IMR-90 (cell line): Measurements from ENCODE around the gene TNPO2. TPM values are rescaled to one million over a fixed set of nuclear protein-coding genes. Genes with fewer than 3 reads are reported as not detected.

Source experiments
- ATAC-seq: fragments of 200-7000 bp; cut with Tn5 transposase; 2 replicates; pipeline ENCODE4 v1.9.1; 2020; ENCODE audit warnings: low read depth, mild to moderate bottlenecking, moderate library complexity
- BruUV-seq: library from RNA; stranded (reverse); fragments of 400-500 nt; replicated peaks from 2 replicates; lab custom pipeline; 2021; lab: Mats Ljungman, UMichigan
- CTCF ChIA-PET: fragments of 300-600 bp; formaldehyde crosslinking; extraction: SDS; loops from one replicate; lab custom pipeline; 2021; ENCODE audit warnings: antibody characterized with exemption; lab: Yijun Ruan, JAX
- POLR2A ChIA-PET: fragments of 300-600 bp; sonication (Branson Sonifier 250); formaldehyde crosslinking; loops from one replicate; lab custom pipeline; 2022; ENCODE audit warnings: antibody characterized with exemption; ENCODE audit not compliant: unreplicated experiment; lab: Charles Lee
- DNase-seq: peaks from one replicate; pipeline ENCODE4 v3.0.0; 2013
- H2AFZ ChIP-seq: replicated peaks from 2 replicates; pipeline ENCODE3; 2013; ENCODE audit warnings: low read length, mild to moderate bottlenecking; ENCODE audit not compliant: poor library complexity
- H2AK5ac ChIP-seq: 2 replicates; pipeline ENCODE4 v1.6.1; 2013; ENCODE audit warnings: low read depth, low read length, inconsistent platforms
- H2AK9ac ChIP-seq: replicated peaks from 2 replicates; pipeline ENCODE3; 2013; ENCODE audit warnings: mild to moderate bottlenecking, low read depth, low read length, moderate library complexity; ENCODE audit not compliant: poor library complexity
- H2BK120ac ChIP-seq: 2 replicates; pipeline ENCODE4 v1.6.1; 2013; ENCODE audit warnings: low read depth, low read length, inconsistent platforms
- H2BK15ac ChIP-seq: 3 replicates; pipeline ENCODE4 v1.6.1; 2013; ENCODE audit warnings: low read depth, low read length, inconsistent platforms
- H2BK20ac ChIP-seq: 2 replicates; pipeline ENCODE4 v1.6.1; 2013; ENCODE audit warnings: low read depth, mild to moderate bottlenecking, inconsistent platforms, low read length, moderate library complexity
- H2BK5ac ChIP-seq: 2 replicates; pipeline ENCODE4 v1.6.1; 2013; ENCODE audit warnings: mild to moderate bottlenecking, low read depth, low read length, inconsistent platforms; ENCODE audit not compliant: poor library complexity, severe bottlenecking
- H3K14ac ChIP-seq: replicated peaks from 2 replicates; pipeline ENCODE4 v1.6.1; 2013; ENCODE audit warnings: low read depth, low read length, inconsistent platforms
- H3K18ac ChIP-seq: 2 replicates; pipeline ENCODE4 v1.6.1; 2013; ENCODE audit warnings: low read depth, low read length, control low read depth
- H3K23ac ChIP-seq: 2 replicates; pipeline ENCODE4 v1.6.1; 2013; ENCODE audit warnings: low read depth, low read length, inconsistent platforms
- H3K27ac ChIP-seq: 2 replicates; pipeline ENCODE4 v1.5.1; 2013; ENCODE audit warnings: mild to moderate bottlenecking, control low read depth, low read length; ENCODE audit not compliant: insufficient read depth
- H3K27me3 ChIP-seq: 2 replicates; pipeline ENCODE4 v1.6.1; 2013; ENCODE audit warnings: low read length; ENCODE audit not compliant: control insufficient read depth, insufficient read depth
- H3K36me3 ChIP-seq: 2 replicates; pipeline ENCODE4 v1.6.1; 2013; ENCODE audit warnings: low read length, mixed read lengths; ENCODE audit not compliant: control insufficient read depth, insufficient read depth
- H3K4ac ChIP-seq: 2 replicates; pipeline ENCODE4 v1.6.1; 2013; ENCODE audit warnings: low read depth, low read length, inconsistent platforms
- H3K4me1 ChIP-seq: 2 replicates; pipeline ENCODE4 v1.6.1; 2013; ENCODE audit warnings: low read length, mixed read lengths; ENCODE audit not compliant: control insufficient read depth, insufficient read depth
- H3K4me2 ChIP-seq: 2 replicates; pipeline ENCODE4 v1.6.1; 2013; ENCODE audit warnings: low read depth, mild to moderate bottlenecking, control low read depth, low read length, moderate library complexity
- H3K4me3 ChIP-seq: 2 replicates; pipeline ENCODE4 v1.5.1; 2013; ENCODE audit warnings: low read depth, mild to moderate bottlenecking, control low read depth, low read length, moderate library complexity; ENCODE audit not compliant: insufficient read depth
- H3K56ac ChIP-seq: 2 replicates; pipeline ENCODE4 v1.6.1; 2013; ENCODE audit warnings: low read length, inconsistent platforms; ENCODE audit not compliant: insufficient read depth; ENCODE audit errors: extremely low read depth
- H3K79me1 ChIP-seq, 2 experiments: 2 replicates each; pipeline ENCODE4 v1.6.1; 2013; ENCODE audit warnings: low read length in 2 of 2, inconsistent platforms in 1 of 2, low read depth in 1 of 2
- H3K9ac ChIP-seq: 2 replicates; pipeline ENCODE4 v1.6.1; 2013; ENCODE audit warnings: low read depth, low read length, control low read depth
- H3K9me1 ChIP-seq: 2 replicates; pipeline ENCODE4 v1.6.1; 2013; ENCODE audit warnings: low read length, inconsistent platforms; ENCODE audit not compliant: insufficient read depth
- H3K9me3 ChIP-seq: 2 replicates; pipeline ENCODE4 v1.6.1; 2013; ENCODE audit warnings: low read length; ENCODE audit not compliant: control insufficient read depth, insufficient read depth
- H4K20me1 ChIP-seq: 2 replicates; pipeline ENCODE4 v1.6.1; 2013; ENCODE audit warnings: low read length, inconsistent platforms; ENCODE audit not compliant: insufficient read depth
- H4K5ac ChIP-seq: 2 replicates; pipeline ENCODE4 v1.6.1; 2013; ENCODE audit warnings: mild to moderate bottlenecking, low read depth, low read length, control low read depth
- H4K8ac ChIP-seq, 2 experiments: 2 replicates each; pipeline ENCODE4 v1.6.1; 2013; ENCODE audit warnings: low read depth in 2 of 2, low read length in 2 of 2, control low read depth in 1 of 2, inconsistent platforms in 1 of 2
- H4K91ac ChIP-seq: 2 replicates; pipeline ENCODE4 v1.6.1; 2013; ENCODE audit warnings: low read depth, low read length, inconsistent platforms; ENCODE audit not compliant: insufficient read depth
- CHD1 ChIP-seq: IDR thresholded peaks from 2 replicates; pipeline ENCODE4 v1.6.1; 2012; ENCODE audit warnings: low read depth, low read length, improper control_type of control experiment
- CTCF ChIP-seq: conservative IDR thresholded peaks from 2 replicates; pipeline ENCODE4 v1.5.1; 2012; ENCODE audit warnings: mild to moderate bottlenecking, low read depth, low read length, improper control_type of control experiment
- FOS ChIP-seq: fragments of 150-350 bp; IDR thresholded peaks from 2 replicates; pipeline ENCODE4 v1.6.1; 2016; ENCODE audit warnings: low read depth, low read length
- MXI1 ChIP-seq: IDR thresholded peaks from 2 replicates; pipeline ENCODE4 v1.6.1; 2012; ENCODE audit warnings: low read depth, mild to moderate bottlenecking, low read length, moderate library complexity, borderline replicate concordance
- NFE2L2 ChIP-seq: fragments of 150-350 bp; IDR thresholded peaks from 2 replicates; pipeline ENCODE4 v1.6.1; 2016; ENCODE audit warnings: low read depth, mild to moderate bottlenecking, low read length
- RCOR1 ChIP-seq: IDR thresholded peaks from 2 replicates; pipeline ENCODE4 v1.6.1; 2012; ENCODE audit warnings: mild to moderate bottlenecking, low read length, improper control_type of control experiment; ENCODE audit not compliant: insufficient replicate concordance
- RFX5 ChIP-seq: IDR thresholded peaks from 2 replicates; pipeline ENCODE4 v1.8.0; 2012; ENCODE audit warnings: low read depth, mild to moderate bottlenecking, low read length, moderate library complexity
- SMC3 ChIP-seq: fragments of 150-350 bp; IDR thresholded peaks from 2 replicates; pipeline ENCODE4 v1.6.1; 2016; ENCODE audit warnings: low read depth, mild to moderate bottlenecking, antibody characterized with exemption, low read length, moderate library complexity
- WGBS, 2 experiments: methylation state at CpG; one replicate each; pipeline versions ENCODE4 v1.1.5 to v1.1.7; 2013; ENCODE audit warnings: missing lambda C conversion rate in 2 of 2; ENCODE audit not compliant: insufficient read length in 1 of 2; ENCODE audit errors: extremely low coverage in 2 of 2; 5-methylcytosine and 5-hydroxymethylcytosine counted together
- dilution Hi-C: fragments of 300-500 bp; cut with HindIII; formaldehyde crosslinking; loops from one replicate; pipeline ENCODE4 v1.14.3; 2018; ENCODE audit warnings: low sequenced_read_pairs; ENCODE audit not compliant: unreplicated experiment
- in situ Hi-C: fragments of 300-500 bp; cut with MboI; formaldehyde crosslinking; loops from 3 replicates; pipeline ENCODE4 v1.14.3; 2019; ENCODE audit warnings: low sequenced_read_pairs, inconsistent platforms, mixed read lengths
- intact Hi-C: fragments of 100-400 bp; cut with micrococcal nuclease; formaldehyde crosslinking; loops from 2 replicates; pipeline ENCODE4 v1.10.0; 2022
- polyA plus RNA-seq, 3 experiments: library from polyadenylated mRNA; depleted of rRNA; stranded (reverse); fragments of >200 nt; gene quantifications; 2 replicates each; pipeline ENCODE4 v1.2.3, GENCODE V29; 2012; ENCODE audit warnings: low replicate concordance in 1 of 3
- total RNA-seq: library from RNA; depleted of rRNA; stranded (reverse); fragments of >200 nt; gene quantifications from 2 replicates; pipeline ENCODE4 v1.2.3, GENCODE V29; 2012

TNPO2 gene
- total and polyA plus RNA-seq, 2 of the 4 experiments (the other 2 are of a cell fraction): 36.0 to 77.2 TPM

GRCh38 chr19:12731337-12731736 lies 7.6 kb upstream of the TNPO2 start:
- 91% methylated on average over 17 of the region's 24 CpGs; no CpG with 5 or more reads in 1 of the 2 experiments for WGBS, 2 experiments

More at GRCh38 chr19:12731337-12731736, 7.6 kb upstream of the TNPO2 start:
- Histone ChIP-seq H3K4me2 (no peak overlapping the region), H2AK5ac (no peak overlapping the region), H3K9me1 (peaks cover 4% of the 10 kb centered on the region; the same call in 1 of the 2 replicates), H3K9ac (no peak overlapping the region), H2BK15ac (no peak overlapping the region), H2BK5ac (no peak overlapping the region), H3K4me1 (peaks cover 4% of the 10 kb centered on the region), H2BK20ac (no peak overlapping the region), H3K14ac (no peak overlapping the region), H3K36me3 (peaks cover 36% of the 10 kb centered on the region), H4K91ac (no peak overlapping the region), H3K4ac (no peak overlapping the region), H3K4me3 (no peak overlapping the region), H3K9me3 (no peaks in the 10 kb centered on the region), H4K20me1 (peaks cover 39% of the 10 kb centered on the region), H3K23ac (no peak overlapping the region), H3K27ac (no peak overlapping the region), H2BK120ac (no peak overlapping the region), H3K18ac (no peak overlapping the region), H2AK9ac (no peak overlapping the region), H3K79me1 (peaks cover 4 to 48% of the 10 kb centered on the region in 2 experiments; a peak in 3 of 4 replicates), H4K8ac (no peak overlapping the region), H4K5ac (no peak overlapping the region), H2AFZ (no peak overlapping the region), H3K56ac (no peak overlapping the region), H3K27me3 (no peaks in the 10 kb centered on the region)
- intact Hi-C loops (no loop called here), dilution Hi-C loops (no loop called here), in situ Hi-C loops (no loop called here)
- TF ChIP-seq RFX5: no peak
- TF ChIP-seq RCOR1: no peak
- TF ChIP-seq SMC3: no peak
- TF ChIP-seq NFE2L2: no peak
- TF ChIP-seq MXI1: no peak
- TF ChIP-seq FOS: no peak
- TF ChIP-seq CHD1: no peak
- no peak for TF ChIP-seq CTCF
- ATAC-seq (no peak), DNase-seq (no peak)
- POLR2A ChIA-PET: interaction anchor here (0.6 kb wide), 1 partner anchor 1107 kb away, joined by 3 read pairs; no protein-coding TSS in a partner anchor
- CTCF ChIA-PET: interaction anchor here (1.4 kb wide), 1 partner anchor 26 kb away, joined by 3 read pairs; no protein-coding TSS in a partner anchor
- BruUV-seq: no TSS peak
